Choroid plexus epithelial cell (primary cell): Measurements from ENCODE around the gene ZNF358.

Source experiments
- DNase-seq: peaks from one replicate; pipeline ENCODE4 v3.0.0-alpha.2; 2010; ENCODE audit warnings: low read depth
- H3K4me3 ChIP-seq: 2 replicates; pipeline ENCODE4 v1.5.1; 2011; ENCODE audit warnings: low read depth, mild to moderate bottlenecking, control low read depth, low read length, moderate library complexity
- TF ChIP-seq, protein P1 (sequence below): conservative IDR thresholded peaks from 2 replicates; pipeline ENCODE4 v1.5.1; 2011; ENCODE audit warnings: low read depth, mild to moderate bottlenecking, control low read depth, inconsistent platforms, low read length, moderate library complexity

Gene ZNF358

DNA sequence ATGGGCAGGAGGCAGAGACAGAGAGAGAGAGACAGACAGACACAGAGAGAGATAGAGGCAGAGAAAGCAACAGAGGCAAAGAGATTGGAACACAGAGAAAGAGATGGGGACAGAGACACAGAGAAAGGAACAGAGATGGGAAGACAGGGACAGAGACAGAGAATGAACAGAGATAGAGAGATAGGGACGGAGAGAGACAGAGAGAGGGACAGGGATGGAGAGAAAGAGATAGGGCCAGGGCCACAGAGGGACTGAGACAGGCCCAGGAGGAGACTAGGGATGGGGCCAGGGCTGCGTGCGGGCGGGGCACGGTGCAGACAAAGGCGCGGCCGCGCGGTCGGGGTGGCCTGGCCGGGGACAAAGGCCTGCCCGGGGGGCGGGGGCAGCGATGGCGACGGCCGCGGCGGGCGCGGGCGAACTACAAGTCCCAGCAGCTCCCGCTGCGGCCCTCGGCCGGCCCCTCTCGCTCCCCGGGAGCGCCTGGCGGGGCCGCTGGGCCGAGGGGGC is at the start of gene ZNF358:
Gene ZNF358, plus strand, starts transcription at position 459 of the 507 bp plus-strand sequence. CDS start 3,140 bp downstream, outside the sequence.
- H3K4me3 ChIP-seq: peak within 1 kb of the TSS; percentile 73
- peak; percentile 62 for DNase-seq
- TF ChIP-seq, protein P1, sequence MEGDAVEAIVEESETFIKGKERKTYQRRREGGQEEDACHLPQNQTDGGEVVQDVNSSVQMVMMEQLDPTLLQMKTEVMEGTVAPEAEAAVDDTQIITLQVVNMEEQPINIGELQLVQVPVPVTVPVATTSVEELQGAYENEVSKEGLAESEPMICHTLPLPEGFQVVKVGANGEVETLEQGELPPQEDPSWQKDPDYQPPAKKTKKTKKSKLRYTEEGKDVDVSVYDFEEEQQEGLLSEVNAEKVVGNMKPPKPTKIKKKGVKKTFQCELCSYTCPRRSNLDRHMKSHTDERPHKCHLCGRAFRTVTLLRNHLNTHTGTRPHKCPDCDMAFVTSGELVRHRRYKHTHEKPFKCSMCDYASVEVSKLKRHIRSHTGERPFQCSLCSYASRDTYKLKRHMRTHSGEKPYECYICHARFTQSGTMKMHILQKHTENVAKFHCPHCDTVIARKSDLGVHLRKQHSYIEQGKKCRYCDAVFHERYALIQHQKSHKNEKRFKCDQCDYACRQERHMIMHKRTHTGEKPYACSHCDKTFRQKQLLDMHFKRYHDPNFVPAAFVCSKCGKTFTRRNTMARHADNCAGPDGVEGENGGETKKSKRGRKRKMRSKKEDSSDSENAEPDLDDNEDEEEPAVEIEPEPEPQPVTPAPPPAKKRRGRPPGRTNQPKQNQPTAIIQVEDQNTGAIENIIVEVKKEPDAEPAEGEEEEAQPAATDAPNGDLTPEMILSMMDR: no peak

DNA sequence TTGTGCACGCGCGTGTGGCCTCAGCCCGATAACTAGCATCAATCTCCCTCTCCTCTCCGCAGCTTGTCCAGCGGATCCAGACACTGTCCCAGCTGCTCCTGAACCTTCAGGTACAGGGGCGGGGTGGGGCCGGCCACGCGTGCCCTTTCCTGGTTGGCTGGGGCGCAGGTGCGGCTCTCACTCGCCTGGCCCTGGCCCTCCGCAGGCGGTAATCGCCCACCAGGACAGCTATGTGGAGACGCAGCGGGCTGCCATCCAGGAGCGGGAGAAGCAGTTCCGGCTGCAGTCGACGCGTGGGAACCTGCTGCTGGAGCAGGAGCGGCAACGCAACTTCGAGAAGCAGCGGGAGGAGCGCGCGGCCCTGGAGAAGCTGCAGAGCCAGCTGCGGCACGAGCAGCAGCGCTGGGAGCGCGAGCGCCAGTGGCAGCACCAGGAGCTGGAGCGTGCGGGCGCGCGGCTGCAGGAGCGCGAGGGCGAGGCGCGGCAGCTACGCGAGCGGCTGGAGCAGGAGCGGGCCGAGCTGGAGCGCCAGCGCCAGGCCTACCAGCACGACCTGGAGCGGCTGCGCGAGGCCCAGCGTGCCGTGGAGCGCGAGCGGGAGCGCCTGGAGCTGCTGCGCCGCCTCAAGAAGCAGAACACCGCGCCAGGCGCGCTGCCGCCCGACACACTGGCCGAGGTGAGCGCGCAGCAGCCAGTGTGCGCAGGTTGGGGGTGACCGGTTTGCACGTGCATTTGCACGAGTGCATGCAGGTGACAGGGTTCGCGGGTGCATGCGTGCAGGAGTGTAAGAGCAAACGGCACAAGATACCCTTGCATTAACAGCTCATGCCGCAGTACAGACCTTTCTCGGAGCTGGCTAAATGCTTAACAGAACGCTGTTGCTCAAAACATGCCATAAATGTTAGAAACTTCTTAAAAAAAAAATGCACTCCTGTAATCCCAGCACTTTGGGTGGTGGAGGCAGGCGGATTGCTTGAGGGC is 48.6 kb upstream of the ZNF358 start:
- no peak for DNase-seq
- H3K4me3 ChIP-seq: no peak overlapping the region

DNA sequence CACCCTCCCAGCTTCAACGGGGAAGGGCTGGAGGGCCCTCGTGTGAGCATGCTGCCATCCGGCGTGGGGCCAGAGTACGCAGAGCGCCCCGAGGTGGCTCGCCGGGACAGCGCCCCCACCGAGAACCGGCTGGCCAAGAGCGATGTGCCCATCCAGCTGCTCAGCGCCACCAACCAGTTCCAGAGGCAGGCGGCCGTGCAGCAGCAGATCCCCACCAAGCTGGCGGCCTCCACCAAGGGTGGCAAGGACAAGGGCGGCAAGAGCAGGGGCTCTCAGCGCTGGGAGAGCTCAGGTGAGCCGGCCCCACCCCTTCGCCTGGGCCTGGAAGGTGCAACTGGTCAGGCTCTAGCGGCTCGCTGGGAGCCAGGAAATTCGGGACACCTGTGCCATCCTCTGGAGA is 47.1 kb upstream of the ZNF358 start:
- TF ChIP-seq, protein P1: no peak
- no peak for DNase-seq

More for the DNA sequence above, 48.6 kb upstream of the ZNF358 start:
- TF ChIP-seq, protein P1: no peak

GRCh38 chr19:7469669-7470285 is 46.1 kb upstream of the ZNF358 start:
- H3K4me3 ChIP-seq: no peak overlapping the region
- TF ChIP-seq, protein P1: no peak
- no peak for DNase-seq

More for the DNA sequence above, 47.1 kb upstream of the ZNF358 start:
- no peak overlapping the region for H3K4me3 ChIP-seq

DNA sequence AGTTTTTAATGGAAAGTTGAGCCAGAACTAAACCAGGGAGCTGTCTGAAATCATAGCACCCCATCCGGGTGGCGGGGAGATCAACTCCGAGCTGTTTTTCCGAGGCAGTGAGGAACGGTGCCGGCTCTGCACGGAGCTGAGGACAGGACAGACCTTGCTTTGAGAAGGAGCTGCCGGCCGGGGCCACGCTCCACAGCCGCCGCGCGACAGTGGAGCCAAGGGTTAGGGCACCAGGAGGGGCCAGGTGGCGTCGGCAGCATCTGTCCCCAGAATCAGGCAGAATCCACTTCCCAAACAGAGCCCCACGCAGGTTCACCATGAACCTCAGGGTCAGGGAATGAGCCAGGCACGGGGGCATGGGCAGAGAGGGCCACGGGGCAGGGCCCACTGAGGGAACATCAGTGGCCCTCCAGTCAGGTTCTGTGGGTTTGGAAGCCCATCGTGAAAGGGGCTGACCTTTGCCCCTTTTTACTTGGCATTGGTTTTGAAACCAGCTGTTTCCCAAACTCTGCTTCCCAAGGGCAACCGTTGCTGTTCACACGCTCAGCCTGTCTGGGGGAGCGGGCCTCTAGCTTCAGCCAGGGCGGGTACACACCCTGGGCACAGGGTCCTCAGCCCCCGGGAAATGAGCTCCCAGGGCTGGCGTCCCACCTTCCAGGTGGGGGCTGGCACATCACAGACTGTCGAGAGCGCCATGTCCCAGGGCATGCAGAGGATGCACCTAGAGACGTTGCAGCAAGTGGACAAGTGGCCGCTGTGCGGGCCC is 45.2 kb upstream of the ZNF358 start:
- TF ChIP-seq, protein P1: no peak
- DNase-seq: no peak
- H3K4me3 ChIP-seq: no peak overlapping the region
